NCI-H2196 (cell line): ENCODE results near the gene LGALS12.

Experiments used
- DNase-seq: peaks from one replicate; lab custom pipeline; 2025; ENCODE audit not compliant: unreplicated experiment; lab: John Stamatoyannopoulos, UW

The LGALS12 gene

GRCh38 chr11:63505857-63506528 is at the start of gene LGALS12:
Gene LGALS12 (plus strand): TSS chr11:63506084. CDS start chr11:63506459, 375 bp downstream.
- no peak for DNase-seq

DNA sequence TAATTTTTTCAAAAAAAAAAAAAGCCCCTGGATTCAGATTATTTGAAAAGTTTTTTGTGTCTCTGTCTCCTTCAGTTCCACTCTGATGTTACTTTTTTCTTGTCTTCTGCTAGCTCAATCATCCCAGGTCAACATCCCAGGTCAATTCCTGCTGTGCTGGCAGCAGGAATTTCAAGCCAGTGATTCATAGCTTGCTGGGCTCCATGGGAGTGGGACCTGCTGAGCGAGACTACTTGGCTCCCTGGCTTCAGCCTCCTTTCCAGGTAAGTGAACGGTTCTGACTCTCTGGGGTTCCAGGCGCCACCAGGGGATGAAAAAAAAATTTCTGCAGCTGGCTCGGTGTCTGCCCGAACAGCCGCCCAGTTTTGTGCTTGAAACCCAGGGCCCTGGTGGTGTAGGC is 46.3 kb upstream of the LGALS12 start:
- no peak for DNase-seq

- DNase-seq, result no peak
Measured at GRCh38 chr11:63462137-63462536, 43.7 kb upstream of the LGALS12 start.

GRCh38 chr11:63470311-63470710 is 35.6 kb upstream of the LGALS12 start:
- no peak for DNase-seq

GRCh38 chr11:63472372-63472771 is 33.5 kb upstream of the LGALS12 start:
- DNase-seq, result no peak

DNA sequence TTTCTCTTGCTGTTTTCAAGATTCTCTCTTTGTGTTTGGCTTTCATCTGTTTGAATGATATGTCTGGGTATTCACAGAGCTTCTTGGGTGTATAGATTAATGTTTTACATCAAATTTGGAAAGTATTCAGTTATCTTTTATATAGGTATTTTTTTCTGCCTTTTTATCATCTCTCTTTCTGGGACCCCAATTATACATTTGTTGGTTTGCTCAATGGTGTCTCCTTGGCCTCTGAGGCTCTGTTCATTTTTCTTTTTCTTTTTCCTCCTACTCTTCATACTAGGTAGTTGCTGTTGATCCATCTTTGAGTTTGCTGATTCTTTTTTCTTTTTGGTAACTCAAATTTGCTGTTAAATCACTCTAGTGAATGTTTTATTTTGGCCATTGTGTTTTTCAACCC is 29.3 kb upstream of the LGALS12 start:
- no peak for DNase-seq

GRCh38 chr11:63478896-63479295 is 27.0 kb upstream of the LGALS12 start:
- DNase-seq, result peak; percentile 70

DNA sequence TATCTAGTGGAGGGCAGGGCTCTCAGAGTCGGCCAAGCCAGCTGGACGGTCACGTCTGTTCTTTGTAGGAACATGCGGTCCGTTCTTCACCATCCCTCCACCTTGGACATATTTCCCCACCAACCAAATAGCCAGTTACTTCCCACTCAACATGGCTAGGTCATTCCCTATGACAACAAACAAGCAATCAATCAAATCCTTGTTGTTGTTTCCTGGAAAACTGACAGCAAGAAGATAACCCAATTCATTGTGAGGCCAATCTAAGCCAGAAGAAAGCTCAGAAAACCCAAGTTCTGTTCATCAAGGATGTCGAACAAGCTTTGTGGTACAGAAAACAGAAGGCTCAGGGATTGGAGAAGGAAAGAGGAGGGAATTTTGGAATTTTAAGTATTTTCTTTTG is 25.8 kb upstream of the LGALS12 start:
- DNase-seq, result no peak

DNA sequence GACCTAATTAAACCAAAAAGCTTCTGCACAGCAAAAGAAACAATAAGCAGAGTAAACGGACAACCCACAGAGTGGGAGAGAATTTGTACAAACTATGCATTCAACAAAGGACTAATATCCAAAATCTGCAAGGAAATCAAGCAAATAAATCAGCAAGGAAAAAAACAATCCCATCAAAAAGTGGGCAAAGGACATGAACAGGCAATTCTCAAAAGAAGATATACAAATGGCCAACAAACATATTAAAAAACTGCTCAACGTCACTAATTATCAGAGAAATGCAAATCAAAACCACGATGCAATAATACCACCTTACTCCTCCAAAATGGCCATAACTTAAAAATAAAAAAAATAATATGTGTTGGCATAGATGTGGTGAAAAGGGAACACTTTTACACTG is 20.1 kb upstream of the LGALS12 start:
- DNase-seq, result no peak

DNA sequence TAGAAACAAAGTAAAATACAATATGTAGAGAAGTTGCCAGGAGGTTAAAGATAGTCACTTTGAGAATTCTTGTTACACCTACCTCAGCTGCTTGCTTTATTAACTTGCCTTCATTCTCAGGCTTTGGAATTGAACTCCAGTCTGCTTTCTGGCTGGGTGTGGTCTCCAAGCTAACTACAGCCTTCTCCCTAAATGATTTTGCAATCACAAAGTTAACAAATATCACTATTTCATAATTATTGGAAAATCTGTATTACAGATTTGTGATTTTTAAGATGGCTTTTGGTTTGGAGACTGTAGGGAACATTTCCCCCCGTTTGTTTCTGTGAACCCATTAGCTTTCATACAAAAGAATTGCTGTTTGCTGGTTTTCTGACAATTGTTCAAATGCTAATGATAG is 17.1 kb upstream of the LGALS12 start:
- no peak for DNase-seq

- no peak for DNase-seq
Measured at GRCh38 chr11:63489879-63490278, 16.0 kb upstream of the LGALS12 start.

GRCh38 chr11:63490551-63491239 is 15.2 kb upstream of the LGALS12 start, which contains the start of gene PLAAT5:
Gene PLAAT5 (minus strand): TSS chr11:63491167. CDS start chr11:63491034, 133 bp downstream.
- no peak for DNase-seq

DNA sequence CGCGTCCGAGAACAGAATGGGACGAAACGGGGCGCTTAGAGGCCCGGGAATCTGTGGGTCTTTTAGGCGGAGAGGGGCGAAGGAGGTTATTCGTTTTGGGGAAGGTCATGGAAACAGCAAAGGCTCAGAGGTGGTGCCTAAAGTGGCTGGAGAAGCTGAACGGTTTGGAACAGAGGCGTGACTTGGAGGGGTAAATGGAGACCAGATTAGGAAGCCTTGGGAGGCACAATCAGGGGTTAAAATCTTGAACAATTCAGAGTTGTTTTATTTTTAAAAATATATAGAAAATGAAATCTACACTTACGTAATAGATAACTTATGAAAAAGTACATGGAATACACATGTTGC is 14.7 kb upstream of the LGALS12 start:
- no peak for DNase-seq

- no peak for DNase-seq
Measured at GRCh38 chr11:63491636-63492372, 14.1 kb upstream of the LGALS12 start.

DNA sequence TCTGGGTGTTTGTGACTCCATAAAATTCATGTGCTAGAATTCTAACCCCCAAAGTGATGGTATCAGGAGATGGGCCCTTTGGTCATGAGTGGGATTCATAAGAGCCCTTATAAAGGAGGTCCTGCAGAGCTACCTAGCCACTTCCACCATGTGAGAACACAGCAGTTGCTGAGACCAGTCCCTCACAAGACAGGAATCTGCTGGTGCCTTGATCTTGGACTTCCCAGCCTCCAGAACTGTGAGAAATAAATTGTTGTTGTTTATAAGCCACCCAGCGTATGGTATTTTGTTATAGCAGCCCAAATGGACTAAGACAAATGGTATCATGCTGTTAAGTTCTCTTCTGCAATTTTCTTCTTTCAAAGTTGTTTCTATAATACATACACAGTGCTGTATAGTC is 13.4 kb upstream of the LGALS12 start:
- DNase-seq, result no peak

GRCh38 chr11:63493127-63493526 is 12.8 kb upstream of the LGALS12 start:
- DNase-seq, result no peak

GRCh38 chr11:63494975-63495374 is 10.9 kb upstream of the LGALS12 start:
- no peak for DNase-seq

- no peak for DNase-seq
Measured at GRCh38 chr11:63499874-63500273, 6.0 kb upstream of the LGALS12 start.

DNA sequence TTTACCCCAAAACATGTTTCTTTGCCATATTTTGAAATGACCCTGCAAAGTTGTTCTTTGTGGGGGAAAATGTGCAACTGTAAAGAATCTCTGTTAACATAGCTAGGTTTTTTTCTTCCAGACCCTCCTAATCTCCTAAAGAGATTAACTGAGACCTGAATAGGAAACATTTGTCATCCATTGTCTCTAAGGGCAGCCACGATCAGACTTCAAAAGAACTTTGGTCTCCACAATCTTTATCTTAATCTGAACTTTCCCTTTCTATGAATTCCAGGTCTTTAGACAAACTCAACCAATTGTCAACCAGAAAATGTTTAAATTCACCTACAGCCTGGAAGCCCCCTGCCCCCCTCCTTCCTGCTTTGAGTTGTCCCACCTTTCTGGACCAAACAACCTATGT is 4.6 kb upstream of the LGALS12 start:
- DNase-seq, result no peak

DNA sequence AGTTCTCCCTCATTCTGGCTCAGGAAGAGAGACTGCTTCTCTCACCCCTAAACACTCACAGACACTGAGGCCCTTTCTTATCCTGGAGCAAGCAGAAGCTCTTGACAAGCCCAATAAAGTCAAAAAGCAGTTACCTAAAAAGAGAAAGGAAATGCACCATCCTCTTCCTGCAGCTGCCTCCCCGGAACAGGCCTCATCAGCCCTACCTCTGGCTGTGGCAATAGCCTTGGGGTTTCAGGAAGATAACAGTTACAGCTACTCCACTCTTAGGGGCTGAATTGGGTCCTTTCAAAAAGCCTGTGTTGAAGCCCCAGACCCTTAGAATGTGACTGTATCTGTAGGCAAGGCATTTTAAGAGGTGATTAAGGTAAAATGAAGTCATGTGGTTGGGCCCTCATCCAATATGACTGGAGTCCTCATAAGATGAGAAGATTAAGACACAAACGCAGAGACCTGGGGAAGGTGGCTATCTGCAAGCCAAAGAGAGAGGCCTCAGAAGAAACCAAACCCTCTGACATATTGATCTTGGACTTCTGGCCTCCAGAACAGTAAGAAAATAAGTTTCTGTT is 3.5 kb upstream of the LGALS12 start:
- DNase-seq, result no peak

DNA sequence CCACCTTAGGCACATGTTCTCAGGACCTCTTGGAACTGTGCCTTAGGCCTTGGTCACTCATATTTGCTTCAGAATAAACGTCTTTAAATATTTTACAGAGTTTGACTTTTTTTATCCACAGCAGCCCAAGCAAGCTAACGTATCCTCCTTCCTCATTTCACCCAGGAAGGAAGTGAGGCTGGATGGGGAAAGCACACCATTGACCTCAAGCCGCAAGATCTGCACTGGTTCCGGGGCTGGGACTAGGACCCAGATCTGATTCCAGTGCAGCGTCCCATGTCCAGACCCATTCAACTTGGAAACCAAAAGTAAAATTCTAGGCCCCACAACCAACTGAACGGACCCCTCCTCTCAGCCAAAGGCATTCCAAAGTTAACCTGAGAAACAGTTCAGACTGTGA is 2.4 kb upstream of the LGALS12 start:
- no peak for DNase-seq

GRCh38 chr11:63504054-63504453 is 1.8 kb upstream of the LGALS12 start:
- DNase-seq, result no peak
